H4 (cell line): ENCODE results near the gene SPAG6. TPM values are rescaled to one million over a fixed set of nuclear protein-coding genes. Genes with fewer than 3 reads are reported as not detected.

ENCODE experiments used
- DNase-seq: peaks from one replicate; pipeline ENCODE4 v3.0.0-alpha.2; 2015; ENCODE audit warnings: low spot score
- total RNA-seq: library from RNA; depleted of rRNA; stranded (reverse); fragments of >200 nt; shearing (Covaris generic); gene quantifications from 2 replicates; pipeline ENCODE4 v1.2.3, GENCODE V29; 2014

Gene SPAG6
- total RNA-seq, 1 experiment from 2014 or later, result 0.21 TPM

DNA sequence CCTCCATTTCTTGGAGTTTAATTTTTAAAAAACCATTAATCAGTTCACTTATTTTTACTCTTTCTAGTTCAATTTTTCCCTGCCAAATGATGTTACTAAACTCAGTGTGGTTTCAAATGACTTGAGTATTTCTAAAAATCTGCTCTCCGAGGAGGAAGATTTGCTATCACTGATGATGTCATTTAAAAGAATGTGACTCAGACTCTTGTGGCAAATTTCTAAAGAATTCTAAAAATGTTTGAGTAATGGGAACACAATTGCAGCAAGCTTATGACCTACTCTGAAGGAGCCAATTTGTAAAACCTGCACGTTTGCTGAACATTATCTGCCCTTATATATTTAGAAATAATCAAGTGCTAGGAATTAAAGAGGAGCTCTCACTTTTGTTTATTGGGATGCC lies 88.6 kb downstream of the SPAG6 start:
- peak; percentile 65 for DNase-seq

DNA sequence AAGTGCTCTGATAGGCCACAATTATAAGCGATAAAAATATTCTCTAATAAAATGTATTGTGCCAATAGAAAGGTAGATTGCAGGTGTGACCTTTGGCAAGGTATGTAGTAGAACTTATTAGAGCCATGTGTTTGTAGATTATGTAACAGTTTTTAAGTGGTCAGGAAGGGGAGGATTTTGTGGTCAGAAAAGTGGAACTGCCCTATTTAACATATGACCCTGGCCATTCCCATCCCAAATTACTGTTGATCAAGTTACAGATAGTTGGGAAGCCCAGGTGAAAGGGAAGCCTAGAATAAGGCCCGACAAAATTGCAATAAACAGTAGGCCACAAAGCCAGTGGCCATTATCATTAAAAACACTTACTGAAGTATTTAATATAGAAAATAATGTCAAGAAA lies 89.2 kb downstream of the SPAG6 start:
- no peak for DNase-seq

DNA sequence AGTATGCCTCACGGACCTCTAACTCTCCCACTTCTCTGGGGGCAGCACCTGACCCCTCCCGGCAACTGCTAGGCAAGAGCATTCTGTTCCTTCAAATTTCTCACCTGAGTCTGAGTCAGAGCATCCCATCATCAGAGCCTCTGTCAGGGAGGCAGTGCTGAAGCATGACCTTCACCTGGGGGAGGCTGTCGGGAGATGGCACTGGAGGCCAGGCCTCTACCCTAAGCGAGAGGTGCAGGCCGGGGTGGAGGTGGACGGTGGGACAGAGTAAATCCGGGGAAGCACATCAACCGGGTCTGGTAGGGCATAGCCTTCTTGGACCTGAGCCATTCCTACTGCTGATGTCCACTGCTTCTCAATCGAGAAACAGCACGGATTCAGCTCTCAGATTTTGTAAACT lies 90.4 kb downstream of the SPAG6 start:
- no peak for DNase-seq

GRCh38 chr10:22436526-22436892 lies 91.2 kb downstream of the SPAG6 start:
- DNase-seq, result no peak

- peak; percentile 52 for DNase-seq
These were observed 91.8 kb downstream of the SPAG6 start for GRCh38 chr10:22436893-22437619.

DNA sequence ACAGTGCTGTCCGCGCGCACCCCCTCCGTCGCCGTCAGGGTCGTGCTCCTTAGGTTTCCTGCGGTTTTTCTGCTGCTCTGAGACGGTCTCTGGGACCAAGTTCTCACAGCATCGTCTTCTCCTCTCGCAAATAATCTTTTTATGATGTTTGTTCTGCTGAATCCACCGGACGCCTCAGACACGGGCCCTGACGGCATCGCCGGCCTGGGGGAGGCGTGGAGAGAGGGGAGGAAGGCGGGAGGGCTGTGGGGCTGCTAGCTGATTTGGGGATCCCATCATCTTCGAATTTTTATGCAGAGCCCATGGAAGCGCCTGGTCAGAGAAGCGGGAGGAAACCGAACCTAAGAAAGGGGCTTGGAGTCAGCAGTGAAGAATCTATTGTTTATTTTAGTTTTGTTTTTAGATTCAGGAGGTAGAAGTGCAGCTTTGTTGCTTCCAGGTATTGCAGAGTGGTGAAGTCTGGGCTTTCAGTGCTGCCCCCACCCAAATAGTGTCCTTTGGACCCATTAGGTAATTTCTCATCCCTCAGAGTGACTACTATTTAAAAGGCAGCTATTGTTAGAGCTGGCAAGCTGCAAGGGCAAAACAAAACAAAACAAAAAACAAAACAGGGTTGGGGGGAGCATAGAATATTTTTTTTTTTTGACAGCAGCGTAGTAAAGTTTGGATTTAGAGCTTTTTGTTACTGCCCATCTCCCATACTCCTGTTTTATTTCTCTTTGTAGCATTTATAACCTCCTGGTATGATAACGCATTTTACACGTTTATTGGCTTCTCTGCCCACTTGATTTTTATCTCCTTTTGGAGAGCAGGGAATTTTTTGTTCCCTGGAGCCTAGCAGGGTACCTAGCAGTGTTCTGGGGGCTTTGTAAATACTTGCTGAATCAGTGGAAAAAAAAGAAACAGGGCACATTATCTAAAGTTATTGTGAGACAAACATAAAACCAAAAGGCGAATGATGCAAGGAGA lies 92.6 kb downstream of the SPAG6 start:
- DNase-seq, result no peak

- DNase-seq, result no peak
These were observed 93.4 kb downstream of the SPAG6 start for GRCh38 chr10:22438711-22439110.

GRCh38 chr10:22442063-22442462 lies 96.8 kb downstream of the SPAG6 start:
- DNase-seq, result no peak

DNA sequence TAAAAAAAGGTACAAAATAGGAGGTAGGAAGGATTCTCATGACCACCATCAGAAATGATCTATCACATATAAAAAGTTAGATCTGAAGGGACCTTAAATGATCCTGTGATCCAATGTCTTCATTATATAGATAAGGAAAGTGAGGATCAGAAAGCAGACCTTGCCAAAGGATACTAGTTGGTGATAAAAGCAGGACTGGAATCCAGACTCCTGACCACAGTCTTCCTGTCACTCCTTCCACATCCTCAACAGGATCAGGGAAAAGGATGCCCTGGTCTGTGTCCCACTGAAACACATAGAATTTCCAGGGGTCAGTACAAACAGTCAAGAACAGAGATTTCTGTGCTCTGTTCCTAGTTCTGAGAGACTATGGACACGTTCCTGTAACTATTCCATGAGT lies 97.2 kb downstream of the SPAG6 start:
- no peak for DNase-seq

- no peak for DNase-seq
These were observed 98.0 kb downstream of the SPAG6 start for GRCh38 chr10:22443175-22443901.

- DNase-seq, result no peak
These were observed 99.0 kb downstream of the SPAG6 start for GRCh38 chr10:22444219-22444788.

- DNase-seq, result no peak
These were observed 100.2 kb downstream of the SPAG6 start for GRCh38 chr10:22445495-22445894.

DNA sequence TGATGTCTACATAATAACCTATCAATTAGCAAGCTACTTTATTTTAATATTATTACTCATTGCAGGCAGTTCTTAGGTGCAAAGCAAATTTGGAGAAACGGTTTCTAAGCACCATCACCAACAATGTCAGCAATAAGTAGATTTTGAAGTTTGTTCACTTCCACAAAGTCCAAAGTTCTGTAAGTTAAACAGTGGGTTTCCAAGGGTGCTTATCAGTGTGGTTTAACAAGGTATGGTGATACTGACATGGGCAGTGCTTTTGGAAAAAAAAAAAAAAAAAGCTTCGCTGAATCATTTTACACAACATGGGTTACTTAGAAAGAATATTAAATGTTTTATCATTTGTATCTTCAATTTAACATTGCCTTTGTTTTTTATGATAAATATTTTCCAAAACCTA lies 101.8 kb downstream of the SPAG6 start:
- no peak for DNase-seq

DNA sequence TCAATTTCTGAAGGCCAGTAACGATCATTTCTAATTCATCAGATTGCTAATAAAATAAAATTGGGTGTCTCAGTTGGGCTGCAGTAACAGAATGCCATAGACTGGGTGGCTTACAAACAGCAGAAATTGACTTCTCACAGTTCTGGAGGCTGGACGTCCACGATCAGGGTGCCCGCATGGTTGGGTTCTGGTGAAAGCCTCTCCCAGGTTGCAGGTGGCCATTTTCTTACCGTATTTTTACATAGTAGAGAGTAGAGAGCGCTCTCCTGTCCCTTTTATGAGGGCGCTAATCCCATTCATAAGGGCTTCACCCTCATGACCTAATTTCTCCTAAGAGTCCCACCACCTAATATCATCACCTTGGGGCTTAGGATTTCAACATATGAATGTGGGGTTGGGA lies 106.0 kb downstream of the SPAG6 start:
- DNase-seq, result no peak

DNA sequence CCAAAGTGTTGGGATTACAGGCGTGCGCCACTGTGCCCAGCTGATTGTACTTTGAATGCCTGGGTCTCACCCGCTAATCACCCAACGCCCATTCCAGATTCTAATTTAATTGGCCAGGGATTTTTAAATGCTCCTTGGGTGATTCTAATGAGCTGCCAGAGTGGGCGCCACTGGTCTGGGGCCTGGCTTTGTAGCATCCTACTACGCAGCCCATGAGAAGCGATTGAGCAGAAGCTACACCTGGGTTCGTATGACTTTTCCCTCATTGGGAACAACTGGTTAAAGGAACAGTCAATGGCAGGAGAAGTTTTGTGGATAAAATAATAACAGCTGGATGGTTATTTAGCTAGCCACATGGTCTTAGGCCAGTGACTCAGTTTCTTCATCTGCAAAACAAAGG lies 108.0 kb downstream of the SPAG6 start:
- no peak for DNase-seq

DNA sequence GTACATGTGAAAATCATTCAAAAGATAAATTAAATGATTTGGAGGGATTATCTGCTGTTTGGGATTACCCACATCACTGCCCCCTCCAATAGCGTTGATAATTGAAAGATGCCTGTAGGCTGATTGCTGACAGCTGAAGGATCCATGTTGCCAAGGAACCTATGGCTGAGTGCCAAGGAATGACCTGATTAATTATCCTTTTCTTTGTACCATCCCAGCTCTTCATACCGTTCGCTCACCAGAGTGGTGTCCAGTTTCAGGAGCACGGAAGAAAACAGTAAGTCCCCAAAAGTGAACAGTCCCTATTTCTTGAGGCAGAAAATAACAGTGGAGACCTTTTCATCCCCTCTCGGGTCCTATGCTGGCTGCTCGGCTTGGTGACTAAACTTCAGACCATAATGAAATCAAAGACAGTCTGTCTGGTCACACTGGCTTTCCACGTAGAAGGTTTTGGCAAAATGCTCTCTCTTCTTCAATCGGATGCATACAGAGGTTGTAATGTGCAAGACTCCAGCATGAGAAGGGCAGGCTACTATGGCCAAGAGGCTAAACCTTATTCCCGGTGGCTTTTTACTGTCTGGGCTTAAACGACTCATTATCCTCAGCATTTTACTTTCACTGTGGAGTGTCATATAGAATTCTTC lies 108.8 kb downstream of the SPAG6 start:
- DNase-seq, result no peak

- no peak for DNase-seq
These were observed 109.3 kb downstream of the SPAG6 start for GRCh38 chr10:22454634-22455033.

DNA sequence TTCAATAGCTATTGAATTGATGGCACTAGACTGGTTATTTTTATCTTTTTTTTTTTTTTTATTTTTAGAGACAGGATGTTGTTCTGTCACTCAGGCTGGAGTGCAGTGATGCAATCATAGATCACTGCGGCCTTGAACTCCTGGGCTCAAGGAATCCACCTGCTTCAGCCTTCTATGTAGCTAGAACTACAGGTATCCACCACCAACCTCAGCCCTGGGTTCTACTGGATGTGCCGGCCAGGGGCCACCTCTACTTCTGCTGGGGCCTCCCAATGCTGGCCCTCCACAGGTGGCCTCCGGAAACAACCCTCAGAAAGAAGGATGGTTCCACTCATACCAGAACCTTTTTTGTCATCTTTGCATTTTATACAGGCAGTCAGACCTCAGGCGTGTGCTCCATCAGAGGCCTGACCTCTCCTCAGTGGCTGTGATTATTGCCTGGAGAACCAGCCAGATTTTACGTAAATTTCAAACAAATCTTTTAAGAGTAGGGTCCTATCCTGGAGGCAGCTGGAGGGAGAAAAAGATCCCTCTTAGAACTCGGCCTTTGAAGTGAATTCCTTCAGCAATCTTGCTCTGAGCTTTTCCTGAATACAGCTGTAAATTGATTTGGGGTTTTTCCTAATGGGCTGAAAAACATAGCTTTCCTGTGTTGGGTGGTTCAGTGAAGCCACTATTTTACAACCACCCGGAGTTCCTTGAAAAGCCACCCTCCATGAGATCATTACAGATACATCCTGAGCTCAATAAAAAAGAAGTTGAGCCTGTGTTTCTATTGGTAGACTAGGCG lies 110.0 kb downstream of the SPAG6 start:
- no peak for DNase-seq

DNA sequence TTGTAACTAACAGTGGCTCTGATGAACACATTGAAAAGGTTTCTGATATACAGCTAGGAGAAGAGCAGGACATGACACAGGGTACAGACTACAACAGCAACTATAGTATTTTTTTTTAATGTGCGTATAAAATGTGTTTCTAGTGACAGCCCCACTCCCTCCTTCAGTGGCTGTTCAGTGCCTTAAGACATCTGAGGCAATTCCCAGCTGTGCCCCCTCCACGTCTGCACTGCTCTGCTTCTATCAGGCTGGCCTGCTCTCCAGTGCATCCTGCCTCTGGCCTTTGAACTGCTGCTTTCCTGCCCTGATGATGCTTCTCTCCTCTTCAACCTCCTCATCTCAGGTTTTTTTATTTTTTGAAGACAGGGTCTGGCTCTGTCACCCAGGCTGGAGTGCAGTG lies 111.2 kb downstream of the SPAG6 start:
- DNase-seq, result no peak

DNA sequence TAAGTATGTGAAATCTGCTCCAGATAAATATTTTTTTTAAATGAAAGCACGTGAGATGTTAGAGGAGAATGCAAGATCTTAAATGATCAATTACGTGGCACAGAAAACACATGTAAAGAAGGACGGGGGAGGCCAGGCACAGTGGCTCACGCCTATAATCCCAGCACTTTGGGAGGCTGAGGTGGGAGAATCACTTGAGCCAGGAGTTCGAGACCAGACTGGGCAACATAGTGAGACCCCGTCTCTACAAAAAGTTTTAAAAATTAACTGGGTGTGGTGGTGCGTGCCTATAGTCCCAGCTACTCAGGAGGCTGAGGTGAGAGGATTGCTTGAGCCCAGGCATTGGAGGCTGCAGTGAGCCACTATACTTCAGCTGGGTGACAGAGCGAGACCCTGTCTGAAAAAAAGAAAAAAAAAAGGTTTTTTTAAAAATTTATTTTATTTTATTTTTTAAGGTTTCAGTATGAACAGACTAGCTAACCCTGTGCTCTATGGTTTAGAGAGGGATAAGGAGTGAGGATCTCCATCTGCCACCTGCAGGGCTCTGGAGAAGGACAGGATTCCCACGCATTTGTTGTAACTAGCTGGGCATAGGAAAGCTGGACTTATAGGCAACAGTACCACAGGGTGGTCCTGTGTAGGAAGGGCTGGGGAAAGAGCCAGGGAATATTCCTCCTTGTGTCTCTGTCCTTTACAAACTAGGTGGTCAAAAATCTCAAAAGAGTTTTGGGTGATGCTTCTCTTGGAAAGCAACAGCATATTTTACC lies 113.2 kb downstream of the SPAG6 start:
- DNase-seq, result no peak
